Type B pancreatic cell (in vitro differentiated cells): ENCODE data around the gene CNOT6L. TPM values are rescaled to one million over a fixed set of nuclear protein-coding genes. Genes with fewer than 3 reads are reported as not detected.

Experiments
- DNase-seq: peaks from one replicate; pipeline ENCODE4 v3.0.0; 2021; ENCODE audit warnings: mixed read lengths; ENCODE audit not compliant: unreplicated experiment; ENCODE audit errors: extremely low spot score
- H3K27ac Mint-ChIP-seq: 2 replicates; pipeline ENCODE4 v1.8.0; 2021; ENCODE audit warnings: mild to moderate bottlenecking, mixed read lengths
- H3K27me3 Mint-ChIP-seq: 2 replicates; pipeline ENCODE4 v1.8.0; 2021; ENCODE audit warnings: mixed read lengths
- H3K36me3 Mint-ChIP-seq: 2 replicates; pipeline ENCODE4 v1.8.0; 2021; ENCODE audit warnings: mixed read lengths
- H3K4me1 Mint-ChIP-seq: one replicate; pipeline ENCODE4 v1.8.0; 2021; ENCODE audit warnings: mixed read lengths; ENCODE audit not compliant: unreplicated experiment
- H3K4me3 Mint-ChIP-seq: 2 replicates; pipeline ENCODE4 v1.8.0; 2021; ENCODE audit warnings: mild to moderate bottlenecking, mixed read lengths
- H3K9me3 Mint-ChIP-seq: 2 replicates; pipeline ENCODE4 v1.8.0; 2021; ENCODE audit warnings: mixed read lengths
- total RNA-seq: library from RNA; stranded (reverse); gene quantifications from 2 replicates; pipeline ENCODE4 v1.2.1, GENCODE V29; 2021; ENCODE audit warnings: low replicate concordance
- TF ChIP-seq, protein P1 (sequence below): fragments of 200-600 bp; sonication (generic); conservative IDR thresholded peaks from 2 replicates; pipeline ENCODE4 v1.5.0; 2021; ENCODE audit warnings: antibody characterized with exemption, mild to moderate bottlenecking

The CNOT6L gene
- total RNA-seq, 1 donor from 2014 or later = 30.0 TPM

DNA sequence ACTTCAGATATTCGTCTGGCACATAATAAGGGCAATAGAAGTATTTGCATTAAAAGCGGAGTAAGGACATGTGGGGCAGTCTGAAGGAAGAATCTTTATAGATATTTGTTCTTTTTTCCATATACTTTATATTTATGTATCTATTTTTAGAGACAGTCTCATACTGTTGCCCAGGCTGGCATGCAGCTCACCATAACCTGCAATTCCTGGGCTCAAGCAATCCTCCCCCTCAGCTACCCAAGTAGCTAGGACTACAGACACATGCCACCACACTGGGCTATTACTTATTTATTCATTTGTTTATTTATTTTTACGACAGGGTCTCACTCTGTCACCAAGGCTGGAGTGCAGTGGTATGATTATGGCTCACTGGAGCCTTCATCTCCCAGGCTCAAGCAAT, 26.8 kb upstream of the CNOT6L start:
- no peak overlapping the region for H3K27ac Mint-ChIP-seq
- no peak for DNase-seq
- H3K4me1 Mint-ChIP-seq = no peaks in the 10 kb centered on the region
- no peaks in the 10 kb centered on the region for H3K36me3 Mint-ChIP-seq
- no peak overlapping the region for H3K4me3 Mint-ChIP-seq
- TF ChIP-seq, protein P1, sequence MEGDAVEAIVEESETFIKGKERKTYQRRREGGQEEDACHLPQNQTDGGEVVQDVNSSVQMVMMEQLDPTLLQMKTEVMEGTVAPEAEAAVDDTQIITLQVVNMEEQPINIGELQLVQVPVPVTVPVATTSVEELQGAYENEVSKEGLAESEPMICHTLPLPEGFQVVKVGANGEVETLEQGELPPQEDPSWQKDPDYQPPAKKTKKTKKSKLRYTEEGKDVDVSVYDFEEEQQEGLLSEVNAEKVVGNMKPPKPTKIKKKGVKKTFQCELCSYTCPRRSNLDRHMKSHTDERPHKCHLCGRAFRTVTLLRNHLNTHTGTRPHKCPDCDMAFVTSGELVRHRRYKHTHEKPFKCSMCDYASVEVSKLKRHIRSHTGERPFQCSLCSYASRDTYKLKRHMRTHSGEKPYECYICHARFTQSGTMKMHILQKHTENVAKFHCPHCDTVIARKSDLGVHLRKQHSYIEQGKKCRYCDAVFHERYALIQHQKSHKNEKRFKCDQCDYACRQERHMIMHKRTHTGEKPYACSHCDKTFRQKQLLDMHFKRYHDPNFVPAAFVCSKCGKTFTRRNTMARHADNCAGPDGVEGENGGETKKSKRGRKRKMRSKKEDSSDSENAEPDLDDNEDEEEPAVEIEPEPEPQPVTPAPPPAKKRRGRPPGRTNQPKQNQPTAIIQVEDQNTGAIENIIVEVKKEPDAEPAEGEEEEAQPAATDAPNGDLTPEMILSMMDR = no peak
- no peaks in the 10 kb centered on the region for H3K9me3 Mint-ChIP-seq
- no peaks in the 10 kb centered on the region for H3K27me3 Mint-ChIP-seq

DNA sequence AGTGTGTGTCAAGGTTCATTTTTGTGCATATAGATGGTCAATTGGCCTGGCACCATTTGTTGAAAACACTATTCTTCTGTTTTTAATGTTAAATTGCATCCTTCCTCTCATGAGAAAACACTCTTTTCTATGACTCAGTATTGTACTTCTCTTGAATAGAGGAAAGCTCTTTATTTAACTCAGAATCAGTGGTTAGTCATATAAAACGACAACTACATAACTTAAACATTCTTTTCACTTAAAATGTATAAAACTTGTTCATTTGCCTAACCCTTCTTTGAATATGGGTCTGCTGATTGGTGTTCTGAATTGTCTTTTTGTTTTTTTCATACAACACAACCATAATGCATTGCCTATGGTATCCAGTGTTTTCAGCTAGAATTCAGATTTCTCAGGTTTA, 26.2 kb upstream of the CNOT6L start:
- no peak overlapping the region for H3K4me3 Mint-ChIP-seq
- DNase-seq = no peak
- H3K4me1 Mint-ChIP-seq = no peaks in the 10 kb centered on the region
- H3K27ac Mint-ChIP-seq = no peak overlapping the region
- no peaks in the 10 kb centered on the region for H3K9me3 Mint-ChIP-seq
- H3K27me3 Mint-ChIP-seq = no peaks in the 10 kb centered on the region
- TF ChIP-seq, protein P1 = no peak
- H3K36me3 Mint-ChIP-seq = no peaks in the 10 kb centered on the region

DNA sequence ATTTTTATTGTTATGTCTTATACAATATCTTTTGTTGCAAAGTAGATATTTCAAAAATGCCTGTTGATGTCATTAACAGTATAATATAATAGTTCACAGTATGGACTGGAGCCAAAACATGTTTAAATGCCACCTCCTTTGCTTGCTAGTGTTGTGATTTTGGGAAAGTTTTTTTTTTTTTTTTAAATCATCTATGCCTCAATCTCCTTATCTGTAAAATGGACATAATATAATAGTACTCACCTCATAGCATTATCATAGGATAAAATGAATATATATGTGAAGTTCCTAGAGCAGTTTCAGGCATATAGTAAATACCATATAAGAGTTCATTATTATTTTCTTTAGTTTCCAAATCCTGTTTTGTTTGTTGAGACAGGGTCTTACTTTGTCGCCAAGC, 25.2 kb upstream of the CNOT6L start:
- no peaks in the 10 kb centered on the region for H3K9me3 Mint-ChIP-seq
- H3K4me3 Mint-ChIP-seq = no peak overlapping the region
- no peaks in the 10 kb centered on the region for H3K4me1 Mint-ChIP-seq
- TF ChIP-seq, protein P1 = no peak
- no peak for DNase-seq
- H3K27ac Mint-ChIP-seq = no peak overlapping the region
- H3K36me3 Mint-ChIP-seq = no peaks in the 10 kb centered on the region
- no peaks in the 10 kb centered on the region for H3K27me3 Mint-ChIP-seq

DNA sequence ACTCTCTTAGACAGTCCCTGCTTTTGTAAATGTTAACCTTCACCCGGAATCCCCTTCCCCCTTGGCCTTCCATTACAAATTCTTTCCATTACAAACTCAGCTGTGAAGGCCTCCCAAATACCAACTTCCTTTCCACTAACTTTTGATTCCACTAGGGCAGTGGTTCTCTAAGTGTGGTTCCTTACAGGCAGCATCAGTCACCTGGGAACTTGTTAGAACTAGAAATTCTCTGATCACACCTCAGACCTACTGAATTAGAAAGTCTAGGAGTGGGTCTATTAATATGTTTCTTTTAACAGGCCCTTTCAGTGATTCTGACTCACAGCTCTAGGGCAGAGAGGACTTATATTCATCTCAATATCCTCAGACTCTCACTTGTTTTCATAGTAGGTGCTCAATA, 24.5 kb upstream of the CNOT6L start:
- Mint-ChIP-seq H3K4me3 (no peak overlapping the region), H3K9me3 (no peaks in the 10 kb centered on the region), H3K36me3 (no peaks in the 10 kb centered on the region), H3K27ac (no peak overlapping the region), H3K4me1 (no peaks in the 10 kb centered on the region), H3K27me3 (no peaks in the 10 kb centered on the region)
- TF ChIP-seq, protein P1 = no peak
- DNase-seq = no peak

GRCh38 chr4:77834403-77834802, 15.2 kb upstream of the CNOT6L start:
- Mint-ChIP-seq H3K4me1 (no peaks in the 10 kb centered on the region), H3K36me3 (no peaks in the 10 kb centered on the region), H3K27me3 (no peaks in the 10 kb centered on the region), H3K27ac (no peak overlapping the region), H3K9me3 (no peaks in the 10 kb centered on the region), H3K4me3 (no peak overlapping the region)
- no peak for DNase-seq
- TF ChIP-seq, protein P1 = no peak

GRCh38 chr4:77833126-77833724, 14.1 kb upstream of the CNOT6L start:
- no peaks in the 10 kb centered on the region for H3K9me3 Mint-ChIP-seq

More at GRCh38 chr4:77833126-77833724, 14.1 kb upstream of the CNOT6L start:
- TF ChIP-seq, protein P1 = no peak
- no peaks in the 10 kb centered on the region for H3K36me3 Mint-ChIP-seq
- H3K27ac Mint-ChIP-seq = peak overlapping the region; percentile 26
- DNase-seq = no peak
- H3K4me1 Mint-ChIP-seq = no peaks in the 10 kb centered on the region
- no peaks in the 10 kb centered on the region for H3K27me3 Mint-ChIP-seq
- no peak overlapping the region for H3K4me3 Mint-ChIP-seq
